ENCODE results near the gene MN1.

MN1 gene

DNA sequence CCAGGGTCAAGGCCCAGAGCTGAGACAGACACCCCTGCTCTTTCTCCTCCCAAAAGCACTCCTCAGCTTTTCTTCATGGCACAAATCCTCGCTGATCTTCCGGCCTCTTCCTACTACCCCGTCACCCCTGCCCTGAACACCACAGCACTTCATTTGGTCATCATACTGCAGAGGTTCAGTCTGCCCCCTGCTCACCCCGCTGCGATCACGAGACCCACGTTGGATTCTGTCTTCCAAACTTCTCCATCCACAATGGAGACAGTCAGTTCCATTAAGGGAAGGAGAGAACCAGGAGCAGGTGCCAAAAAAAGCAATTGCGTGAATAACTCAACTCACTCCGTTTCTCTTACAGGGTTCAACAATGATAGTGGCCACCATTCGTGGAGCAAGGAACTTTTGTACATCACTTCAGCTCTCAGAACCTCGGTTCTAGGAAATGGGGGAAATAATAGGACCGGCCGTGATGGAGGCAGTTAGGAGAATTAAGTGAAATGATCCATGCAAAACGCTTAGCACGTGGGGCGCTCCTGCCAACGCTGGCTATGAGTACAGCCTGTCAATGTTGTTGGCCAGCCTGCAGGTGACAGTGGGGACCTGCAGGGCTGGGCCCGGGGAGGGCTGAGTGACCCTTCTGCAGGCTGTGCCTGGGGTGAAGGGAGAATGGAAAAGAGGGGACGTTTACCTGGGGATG lies 45.9 kb downstream of the MN1 start:
- no peaks in the 10 kb centered on the region for H3F3A ChIP-seq (ENCODE audit: control insufficient read depth, insufficient read depth)
- H3K9me2 ChIP-seq (replicated peaks; ENCODE audit: control insufficient read depth, low read length): no peaks in the 10 kb centered on the region
- no peaks in the 10 kb centered on the region for H3K36me3 ChIP-seq (ENCODE audit: control insufficient read depth, low read length)
- no peaks in the 10 kb centered on the region for H3K4me1 ChIP-seq (ENCODE audit: control insufficient read depth, low read length)
- TF ChIP-seq, protein P1, sequence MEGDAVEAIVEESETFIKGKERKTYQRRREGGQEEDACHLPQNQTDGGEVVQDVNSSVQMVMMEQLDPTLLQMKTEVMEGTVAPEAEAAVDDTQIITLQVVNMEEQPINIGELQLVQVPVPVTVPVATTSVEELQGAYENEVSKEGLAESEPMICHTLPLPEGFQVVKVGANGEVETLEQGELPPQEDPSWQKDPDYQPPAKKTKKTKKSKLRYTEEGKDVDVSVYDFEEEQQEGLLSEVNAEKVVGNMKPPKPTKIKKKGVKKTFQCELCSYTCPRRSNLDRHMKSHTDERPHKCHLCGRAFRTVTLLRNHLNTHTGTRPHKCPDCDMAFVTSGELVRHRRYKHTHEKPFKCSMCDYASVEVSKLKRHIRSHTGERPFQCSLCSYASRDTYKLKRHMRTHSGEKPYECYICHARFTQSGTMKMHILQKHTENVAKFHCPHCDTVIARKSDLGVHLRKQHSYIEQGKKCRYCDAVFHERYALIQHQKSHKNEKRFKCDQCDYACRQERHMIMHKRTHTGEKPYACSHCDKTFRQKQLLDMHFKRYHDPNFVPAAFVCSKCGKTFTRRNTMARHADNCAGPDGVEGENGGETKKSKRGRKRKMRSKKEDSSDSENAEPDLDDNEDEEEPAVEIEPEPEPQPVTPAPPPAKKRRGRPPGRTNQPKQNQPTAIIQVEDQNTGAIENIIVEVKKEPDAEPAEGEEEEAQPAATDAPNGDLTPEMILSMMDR (IDR thresholded peaks at IDR 0.05; ENCODE audit: low read depth, low read length, poor library complexity, severe bottlenecking): no peak
- TF ChIP-seq EZH2phosphoT487 (IDR thresholded peaks at IDR 0.05; ENCODE audit: borderline replicate concordance, low read length): no peak
- no peak overlapping the region for H3K4me2 ChIP-seq (ENCODE audit: low read length)
- no peaks in the 10 kb centered on the region for H3K9me3 ChIP-seq (ENCODE audit: control insufficient read depth, insufficient read depth, low read length)
- no peaks in the 10 kb centered on the region for H3K79me2 ChIP-seq (ENCODE audit: control insufficient read depth, low read length)
- H3K4me3 ChIP-seq (ENCODE audit: low read length): no peak overlapping the region
- H3K27ac ChIP-seq (ENCODE audit: low read depth, low read length): no peak overlapping the region
- H3K27me3 ChIP-seq (ENCODE audit: control insufficient read depth, low read length): no peaks in the 10 kb centered on the region
- no peaks in the 10 kb centered on the region for H4K20me1 ChIP-seq (ENCODE audit: control insufficient read depth, insufficient read depth, low read depth, low read length)

DNA sequence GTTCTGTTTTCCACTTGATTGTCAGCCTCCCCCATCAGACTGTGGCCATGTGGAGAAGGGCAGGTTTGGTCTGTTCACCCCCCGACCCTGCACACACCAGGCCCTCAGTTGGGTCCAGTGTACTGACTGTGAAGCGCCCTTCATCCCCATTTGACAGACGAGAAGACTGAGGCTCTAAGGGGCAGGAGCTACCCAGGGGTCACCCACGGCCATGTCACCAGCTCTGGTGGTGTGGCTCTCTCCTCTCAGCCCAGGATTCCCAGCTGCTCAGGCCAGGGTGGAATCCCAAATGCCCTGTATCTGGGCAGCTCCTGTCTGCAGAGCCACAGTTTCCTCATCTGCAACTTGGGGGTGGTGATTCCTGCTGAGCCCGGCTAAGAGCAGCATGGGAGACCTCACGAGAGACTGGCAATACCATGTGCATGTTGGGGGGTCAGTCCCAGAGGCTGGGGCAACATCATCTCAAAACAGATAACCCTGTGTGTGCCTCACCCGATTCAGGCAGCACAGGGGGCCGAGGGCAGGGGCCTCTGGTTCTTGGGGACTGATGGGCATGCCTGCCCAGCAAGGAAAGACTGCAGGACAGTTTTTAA lies 46.6 kb downstream of the MN1 start:
- no peak overlapping the region for H3K4me2 ChIP-seq (ENCODE audit: low read length)
- no peaks in the 10 kb centered on the region for H3K27me3 ChIP-seq (ENCODE audit: control insufficient read depth, low read length)
- no peaks in the 10 kb centered on the region for H3F3A ChIP-seq (ENCODE audit: control insufficient read depth, insufficient read depth)
- H3K36me3 ChIP-seq (ENCODE audit: control insufficient read depth, low read length): no peaks in the 10 kb centered on the region
- no peaks in the 10 kb centered on the region for H3K9me2 ChIP-seq (replicated peaks; ENCODE audit: control insufficient read depth, low read length)
- no peaks in the 10 kb centered on the region for H4K20me1 ChIP-seq (ENCODE audit: control insufficient read depth, insufficient read depth, low read depth, low read length)
- no peaks in the 10 kb centered on the region for H3K79me2 ChIP-seq (ENCODE audit: control insufficient read depth, low read length)
- H3K27ac ChIP-seq (ENCODE audit: low read depth, low read length): no peak overlapping the region
- H3K9me3 ChIP-seq (ENCODE audit: control insufficient read depth, insufficient read depth, low read length): no peaks in the 10 kb centered on the region
- no peak for TF ChIP-seq EZH2phosphoT487 (IDR thresholded peaks at IDR 0.05; ENCODE audit: borderline replicate concordance, low read length)
- TF ChIP-seq, protein P1 (IDR thresholded peaks at IDR 0.05; ENCODE audit: low read depth, low read length, poor library complexity, severe bottlenecking): no peak
- H3K4me3 ChIP-seq (ENCODE audit: low read length): no peak overlapping the region
- H3K4me1 ChIP-seq (ENCODE audit: control insufficient read depth, low read length): no peaks in the 10 kb centered on the region

DNA sequence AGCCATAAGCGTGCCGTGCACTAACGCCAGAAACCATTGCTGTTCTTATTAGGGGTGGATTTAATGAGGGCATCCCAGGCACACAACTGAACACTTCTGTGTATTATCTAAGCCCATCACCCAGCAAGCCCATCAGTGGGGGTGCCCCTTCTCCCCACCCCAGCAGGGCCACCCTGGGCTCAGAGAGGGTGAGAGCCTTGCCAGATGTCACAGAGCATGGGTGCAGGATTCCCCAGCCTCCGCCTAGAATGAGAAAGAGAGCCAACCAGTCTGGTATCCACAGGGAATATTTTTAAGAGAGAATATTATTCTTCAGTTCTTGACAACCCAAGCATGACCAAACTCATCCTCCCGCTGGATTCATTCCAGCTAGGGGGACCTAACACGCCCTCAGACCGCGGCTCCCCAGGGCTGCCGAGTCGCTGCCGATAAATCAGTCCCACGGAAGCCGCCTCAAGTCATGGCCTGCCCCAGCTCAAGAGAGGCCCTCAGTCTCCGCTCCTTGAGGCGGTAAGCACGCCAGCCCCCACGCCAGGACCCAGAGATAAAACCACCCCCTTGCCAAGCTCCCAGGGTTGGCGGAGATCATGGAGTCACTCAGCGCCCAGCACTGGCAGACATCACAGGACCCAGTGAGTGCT lies 47.2 kb downstream of the MN1 start:
- H3K4me3 ChIP-seq (ENCODE audit: low read length): no peak overlapping the region
- H3K4me2 ChIP-seq (ENCODE audit: low read length): no peak overlapping the region
- H4K20me1 ChIP-seq (ENCODE audit: control insufficient read depth, insufficient read depth, low read depth, low read length): no peaks in the 10 kb centered on the region
- no peaks in the 10 kb centered on the region for H3K4me1 ChIP-seq (ENCODE audit: control insufficient read depth, low read length)
- no peaks in the 10 kb centered on the region for H3K27me3 ChIP-seq (ENCODE audit: control insufficient read depth, low read length)
- H3K9me2 ChIP-seq (replicated peaks; ENCODE audit: control insufficient read depth, low read length): no peaks in the 10 kb centered on the region
- TF ChIP-seq, protein P1 (IDR thresholded peaks at IDR 0.05; ENCODE audit: low read depth, low read length, poor library complexity, severe bottlenecking): no peak
- TF ChIP-seq EZH2phosphoT487 (IDR thresholded peaks at IDR 0.05; ENCODE audit: borderline replicate concordance, low read length): no peak
- no peaks in the 10 kb centered on the region for H3F3A ChIP-seq (ENCODE audit: control insufficient read depth, insufficient read depth)
- H3K79me2 ChIP-seq (ENCODE audit: control insufficient read depth, low read length): no peaks in the 10 kb centered on the region
- H3K27ac ChIP-seq (ENCODE audit: low read depth, low read length): no peak overlapping the region
- no peaks in the 10 kb centered on the region for H3K9me3 ChIP-seq (ENCODE audit: control insufficient read depth, insufficient read depth, low read length)
- no peaks in the 10 kb centered on the region for H3K36me3 ChIP-seq (ENCODE audit: control insufficient read depth, low read length)

Data from DOHH2 (cell line).